Fibroblast of skin of abdomen (primary cell): Measurements from ENCODE around the gene ULK3.
A peak's percentile ranks its signal among the peaks of the same experiment; 100 is the strongest.

Experiments
- DNase-seq: peaks from one replicate; pipeline ENCODE4 v3.0.0-alpha.2; 2013

Gene ULK3

DNA sequence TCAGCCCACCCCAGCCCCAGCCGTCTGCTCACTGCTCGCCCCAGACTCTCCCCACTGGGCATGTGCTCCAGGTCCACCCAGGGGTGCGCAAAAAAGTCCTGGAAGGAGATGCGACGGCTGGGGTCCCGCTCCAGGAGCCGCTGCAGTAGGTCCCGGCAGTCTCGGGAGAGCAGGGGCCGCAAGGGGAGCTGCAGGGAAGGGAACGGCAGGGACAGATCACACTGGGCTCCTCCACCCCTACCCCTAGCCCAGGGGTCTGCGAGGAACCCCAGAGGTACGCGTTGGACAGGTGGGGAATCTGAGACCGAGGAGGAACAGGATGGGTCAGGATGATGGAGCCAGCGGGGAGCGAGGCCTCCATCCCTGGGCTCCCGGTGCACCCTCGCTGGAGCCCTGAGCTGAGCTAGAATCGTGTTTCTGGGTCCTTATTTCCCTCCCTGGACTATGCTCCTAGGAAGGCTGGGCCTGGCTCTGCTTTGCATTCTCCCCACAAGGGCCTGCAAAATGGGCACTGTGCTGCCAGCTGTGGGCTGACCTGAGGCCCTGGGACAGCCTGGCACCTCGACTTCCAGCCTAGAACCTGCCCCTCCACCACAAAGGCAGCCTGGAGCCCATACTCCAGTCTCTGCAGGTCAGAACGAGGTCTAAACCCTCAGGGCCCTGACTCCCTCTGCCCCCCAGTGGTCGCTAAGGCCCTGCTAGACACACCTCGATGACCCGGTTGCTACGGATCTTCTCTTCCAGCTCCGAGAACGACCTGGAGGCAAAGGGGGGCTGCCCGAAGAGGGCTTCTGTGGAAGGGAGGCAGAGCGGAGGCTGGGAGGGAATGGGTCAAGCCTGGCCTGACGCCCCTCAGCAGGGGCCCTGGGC, 3.2 kb downstream of the ULK3 start:
- no peak for DNase-seq

DNA sequence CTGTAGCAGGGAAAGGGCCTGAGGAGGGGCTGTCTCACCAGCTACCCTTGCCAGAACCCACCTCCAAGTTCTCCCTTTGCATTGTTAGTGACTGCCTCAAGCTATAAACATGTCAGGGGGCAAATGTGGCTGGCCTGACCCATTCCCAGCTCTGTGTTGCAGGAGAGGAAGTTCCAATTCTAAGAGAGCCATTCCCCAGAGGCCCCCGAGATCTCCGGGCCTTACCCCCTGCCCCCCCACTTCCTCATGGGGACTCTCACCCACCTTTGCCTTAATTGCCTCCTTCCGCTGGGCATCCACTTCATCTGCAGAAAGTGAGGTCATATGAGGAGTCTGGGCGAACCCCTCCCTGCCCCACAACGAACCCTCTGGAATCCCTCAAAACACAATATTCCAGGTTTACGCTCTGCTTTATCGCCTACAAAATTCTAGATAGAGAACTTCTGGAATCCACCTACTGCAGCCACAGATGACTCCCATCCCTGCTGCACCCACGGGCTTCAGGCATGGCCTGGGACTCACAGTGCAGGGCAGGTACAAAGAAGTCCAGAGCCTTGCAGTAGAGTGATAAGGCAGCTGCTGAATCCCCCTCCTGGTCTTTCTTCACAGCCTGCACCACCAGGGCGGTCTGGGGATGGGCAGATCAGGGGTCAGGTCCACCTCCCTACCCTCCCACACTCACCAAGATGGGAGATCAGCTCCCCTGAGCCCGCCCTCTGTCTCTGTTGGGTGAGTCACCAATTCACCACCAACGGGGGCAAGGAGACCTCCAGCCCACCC, 4.0 kb downstream of the ULK3 start:
- no peak for DNase-seq

DNA sequence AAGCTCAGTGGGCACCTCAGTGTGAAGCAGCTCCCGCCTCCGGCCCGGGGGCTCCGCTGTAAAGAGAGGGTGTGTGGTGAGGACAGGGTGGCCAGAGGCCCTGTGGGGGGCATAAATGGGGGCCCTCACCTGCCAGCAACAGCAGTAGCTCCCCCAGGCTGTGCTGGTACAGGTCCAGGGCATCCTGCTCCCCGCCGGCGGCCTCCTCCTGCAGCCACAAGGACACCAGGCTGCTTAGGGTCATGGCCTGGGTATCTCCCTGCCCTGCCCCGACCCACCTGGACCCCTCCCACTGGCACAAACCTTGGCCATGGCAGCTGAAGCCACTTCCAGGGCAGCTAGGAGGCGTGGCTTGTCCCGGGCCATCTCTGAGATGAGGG, 4.8 kb downstream of the ULK3 start:
- no peak for DNase-seq

DNA sequence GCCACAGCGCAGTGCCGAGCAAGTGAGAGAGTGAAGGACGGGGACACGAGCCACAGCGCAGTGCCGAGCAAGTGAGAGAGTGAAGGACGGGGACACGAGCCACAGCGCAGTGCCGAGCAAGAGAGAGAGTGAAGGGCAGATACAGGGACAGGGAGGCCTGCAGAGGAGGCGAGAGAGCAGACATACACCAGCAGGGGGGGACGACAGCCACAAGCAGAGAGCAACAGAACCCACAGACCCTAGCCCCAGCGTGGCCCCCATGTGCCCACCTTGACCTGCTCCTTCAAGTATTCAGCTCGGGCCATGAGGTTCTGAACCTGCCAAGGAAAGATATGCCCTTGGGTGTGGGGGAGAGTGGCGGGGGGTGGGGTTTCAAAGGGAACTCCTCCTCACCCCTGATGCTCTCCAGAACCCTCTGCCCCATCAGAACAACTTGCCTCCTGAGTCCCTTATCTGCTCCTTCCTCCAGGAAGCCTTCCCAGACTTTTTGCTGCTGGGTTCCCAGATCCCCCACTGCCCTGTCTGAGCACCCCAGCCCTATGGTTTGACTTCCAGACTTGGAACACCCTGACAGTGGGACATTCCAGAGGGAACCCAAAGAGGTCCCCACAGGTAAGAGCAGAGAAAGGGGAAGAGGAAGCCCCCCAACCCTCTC, 5.3 kb downstream of the ULK3 start:
- DNase-seq: no peak

DNA sequence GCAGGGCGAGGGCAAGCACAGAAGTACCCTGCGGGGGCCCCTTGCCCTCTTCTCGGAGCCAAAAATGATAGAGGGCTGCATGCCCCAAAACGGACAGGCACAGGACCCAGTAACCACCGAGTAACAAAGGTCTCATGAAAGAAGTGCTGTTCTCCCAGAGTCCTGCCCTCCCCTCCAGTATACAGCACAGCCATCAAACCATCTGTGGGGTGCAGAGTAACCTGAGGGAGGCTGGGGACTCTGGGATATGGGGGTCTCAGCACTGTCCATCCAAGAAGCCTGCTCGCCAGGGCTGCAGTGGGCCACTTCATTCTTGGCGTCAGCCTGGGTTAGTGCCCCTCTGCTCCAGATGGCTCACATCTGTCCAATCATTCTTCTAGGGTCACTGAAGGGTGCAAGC, 6.1 kb downstream of the ULK3 start:
- no peak for DNase-seq

DNA sequence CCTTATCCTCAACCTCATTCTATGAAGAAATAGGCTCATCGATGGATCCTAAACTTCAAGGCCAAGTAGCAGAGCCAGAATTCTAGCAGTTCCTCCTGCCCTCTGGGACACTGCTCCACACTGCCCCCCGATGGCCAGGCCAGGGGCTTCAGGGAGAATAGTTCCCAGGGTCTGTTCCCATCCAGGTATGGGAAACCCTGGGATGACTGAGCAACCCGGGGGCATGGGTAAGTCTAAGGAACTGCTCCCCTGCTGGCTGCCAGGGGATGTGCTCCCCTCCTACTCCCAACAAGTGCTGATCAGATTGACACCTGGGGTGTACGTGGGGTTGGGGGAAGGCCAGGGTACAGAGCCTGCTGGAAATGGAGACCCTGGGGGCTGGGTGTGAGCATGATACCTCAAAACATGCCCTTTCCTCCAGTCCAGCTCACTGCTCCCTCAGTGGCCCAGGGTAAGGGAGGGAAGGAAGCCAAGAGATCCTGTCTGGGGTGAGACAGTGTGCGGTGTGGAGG, 7.6 kb downstream of the ULK3 start:
- peak; percentile 30 for DNase-seq

DNA sequence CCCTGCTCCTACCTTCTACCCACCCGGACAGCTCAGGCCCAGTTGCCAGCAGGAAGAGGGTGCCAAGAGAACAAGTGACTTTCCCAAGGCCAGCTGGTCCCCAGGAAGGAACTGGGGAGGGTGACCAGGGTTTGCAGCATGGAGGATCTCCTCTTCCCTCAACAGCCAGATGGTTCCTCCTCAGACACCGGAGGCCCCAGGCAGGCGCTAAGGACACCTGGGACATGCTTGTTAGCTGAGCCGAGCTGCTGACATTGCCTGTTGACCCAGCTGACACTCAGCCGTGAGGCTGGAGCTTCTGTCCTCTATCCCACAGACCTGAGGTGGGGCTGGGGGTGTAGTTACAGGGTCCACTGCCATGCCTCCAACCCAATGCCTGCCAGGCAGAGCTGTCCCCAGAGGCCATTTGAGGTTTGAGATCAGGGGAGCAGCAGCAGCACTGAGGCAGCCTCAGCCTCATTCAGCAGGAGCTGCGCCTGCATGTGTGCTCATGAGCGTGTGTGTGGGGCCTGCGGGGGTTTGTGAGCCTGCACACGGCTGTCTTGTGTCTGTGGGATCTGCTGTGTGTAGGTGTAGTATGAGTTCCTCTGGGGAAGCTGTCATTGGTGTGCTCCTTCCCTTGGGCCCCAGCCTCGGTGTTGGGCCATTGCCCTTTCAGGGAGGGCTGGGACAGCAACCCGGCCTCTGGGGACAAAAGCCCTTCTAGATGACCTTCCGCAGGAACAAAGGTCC, 9.4 kb downstream of the ULK3 start:
- no peak for DNase-seq

DNA sequence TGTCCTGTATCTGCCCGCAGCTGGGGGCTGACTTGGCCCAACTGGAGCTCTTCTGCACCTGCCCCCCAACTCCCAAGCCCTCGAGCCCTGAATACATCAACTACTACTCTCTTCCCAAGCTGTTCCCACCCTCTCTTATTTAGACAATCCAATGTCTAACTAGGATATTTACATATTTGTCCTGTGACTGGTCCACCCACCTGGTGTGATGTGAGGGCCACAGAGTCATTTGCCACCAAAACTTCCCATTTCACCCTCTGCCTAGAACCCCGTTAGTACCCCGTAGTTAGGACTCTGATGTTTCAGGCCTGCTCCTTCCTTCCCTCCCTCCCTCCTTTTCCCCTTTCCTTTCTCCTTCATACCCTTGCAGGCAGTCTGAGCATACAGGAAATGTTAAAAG, 10.1 kb downstream of the ULK3 start:
- no peak for DNase-seq

DNA sequence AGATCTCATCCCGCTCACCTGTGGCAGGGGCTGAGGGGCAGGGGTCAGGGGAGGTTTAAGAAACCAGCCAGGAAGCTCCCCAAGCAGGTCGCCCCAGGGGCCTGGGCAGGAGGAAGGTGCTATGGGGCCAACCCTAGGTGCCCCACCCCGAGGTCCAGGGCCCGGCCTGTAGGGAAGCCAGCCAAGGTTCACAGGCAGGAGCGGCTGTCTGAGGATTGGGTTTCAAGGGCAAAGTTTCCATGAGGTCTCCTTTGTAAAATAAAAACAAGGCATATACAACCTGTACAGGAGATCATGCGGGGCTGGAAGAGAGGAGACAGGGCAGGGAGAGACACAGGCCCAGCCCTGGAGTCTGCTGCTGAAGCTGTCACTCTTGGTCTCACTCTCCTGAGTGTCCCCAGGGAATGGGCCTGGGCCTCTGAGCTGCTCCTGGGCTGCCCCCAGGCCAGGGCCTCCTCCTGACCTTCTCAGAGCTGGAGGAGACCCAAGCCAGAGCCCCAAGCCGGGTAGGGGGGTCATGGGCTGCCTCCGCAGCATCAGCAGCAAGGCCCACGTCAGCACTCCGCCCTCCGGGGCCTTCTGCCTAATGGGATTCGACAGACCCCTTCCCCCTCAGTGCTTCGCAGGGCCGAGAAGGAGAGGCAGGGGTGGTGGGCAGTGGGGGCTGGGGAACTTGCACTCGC, 11.0 kb downstream of the ULK3 start:
- DNase-seq: no peak

DNA sequence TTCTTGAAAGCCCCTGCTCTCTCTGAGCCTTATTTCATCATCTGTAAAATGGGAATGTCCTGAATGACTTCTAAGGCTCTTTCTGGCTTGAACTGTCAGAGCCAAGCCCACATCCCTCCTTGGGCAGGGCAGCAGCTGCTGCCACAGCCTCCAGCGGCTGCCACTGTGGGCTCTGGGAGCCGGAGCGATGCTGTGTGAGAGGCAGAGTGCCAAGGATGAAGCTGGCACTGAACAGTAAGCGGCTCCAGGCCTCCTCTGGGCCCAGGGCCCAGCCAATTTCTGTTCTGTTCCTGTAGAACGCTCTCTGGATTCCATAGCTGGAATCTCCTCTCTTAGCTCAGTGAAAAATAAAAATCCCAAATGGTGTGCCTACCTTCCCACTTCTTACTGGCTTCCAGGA, 12.1 kb downstream of the ULK3 start:
- no peak for DNase-seq

DNA sequence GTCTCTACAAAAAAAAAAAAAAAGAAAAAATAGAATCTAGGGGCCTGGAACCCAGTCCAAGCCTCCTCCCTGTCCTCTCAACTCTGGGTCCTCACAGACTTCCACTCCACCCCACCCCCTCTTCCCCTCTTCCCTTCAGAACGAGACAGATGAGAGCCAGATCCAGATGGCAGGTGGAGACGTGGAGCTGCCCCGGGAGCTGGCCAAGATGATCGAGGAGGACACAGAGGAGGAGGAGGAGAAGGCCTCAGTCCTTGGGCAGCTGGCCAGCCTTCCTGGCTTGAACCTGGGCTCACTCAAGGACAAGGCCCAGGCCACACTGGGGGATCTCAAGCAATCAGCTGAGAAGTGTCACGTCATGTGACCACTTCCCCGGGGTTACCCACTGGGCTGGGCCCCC, 13.0 kb downstream of the ULK3 start:
- no peak for DNase-seq

DNA sequence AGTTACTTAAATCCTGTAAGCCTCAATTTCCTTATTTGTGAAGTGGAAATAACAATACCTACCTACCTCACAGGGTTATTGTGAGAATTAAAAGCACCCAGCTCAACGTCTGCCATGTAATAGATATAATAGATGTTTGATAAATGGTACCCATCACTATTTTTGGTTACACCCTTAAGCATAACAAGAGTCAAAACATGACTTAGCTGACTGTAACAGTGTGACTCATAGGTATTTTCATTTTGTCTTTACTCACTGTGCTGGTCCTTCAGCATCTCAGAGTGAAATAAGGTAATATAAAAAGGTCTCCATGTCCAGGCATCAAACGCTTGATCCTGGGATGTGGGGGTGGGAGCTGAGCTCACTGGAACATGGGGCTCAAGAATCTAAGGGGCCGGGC, 13.5 kb downstream of the ULK3 start:
- DNase-seq: no peak

DNA sequence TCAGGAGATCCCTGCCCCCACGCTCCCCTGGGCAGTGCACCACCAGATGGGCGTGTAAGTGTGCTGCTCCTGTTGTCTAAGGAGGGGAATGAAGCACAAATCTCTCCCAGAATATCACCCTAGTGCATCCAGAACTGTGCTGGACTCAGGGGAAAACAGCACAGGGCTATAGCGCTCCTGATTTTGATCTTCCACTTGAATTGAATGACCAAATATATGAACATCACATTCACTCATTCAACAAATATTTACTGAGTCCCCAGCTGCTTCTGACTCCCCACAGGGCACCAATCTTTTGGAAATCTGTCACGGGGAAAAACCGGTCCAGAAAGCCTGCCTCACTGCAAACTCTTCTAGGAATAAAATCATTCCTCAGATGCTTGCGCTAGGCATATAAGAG, 14.1 kb downstream of the ULK3 start:
- no peak for DNase-seq

DNA sequence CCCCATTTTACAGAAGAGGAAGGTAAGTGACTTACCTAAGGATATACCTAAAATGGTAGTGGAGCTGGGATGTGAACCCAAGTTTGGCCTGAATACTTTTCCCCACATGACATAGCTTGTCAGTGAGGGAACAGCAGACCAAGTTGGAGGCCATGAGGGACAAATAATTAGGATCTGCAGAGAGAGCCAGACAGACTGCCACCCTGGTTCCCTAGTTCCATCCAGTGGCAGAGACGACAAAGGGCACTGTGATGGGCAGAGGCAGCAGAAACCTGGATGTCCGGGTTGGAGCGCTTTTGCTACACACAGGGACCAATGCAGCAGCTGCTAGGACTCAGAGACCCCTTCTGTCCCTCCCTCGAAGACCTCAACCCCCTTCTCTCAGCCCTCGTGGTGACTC, 15.3 kb downstream of the ULK3 start:
- no peak for DNase-seq

DNA sequence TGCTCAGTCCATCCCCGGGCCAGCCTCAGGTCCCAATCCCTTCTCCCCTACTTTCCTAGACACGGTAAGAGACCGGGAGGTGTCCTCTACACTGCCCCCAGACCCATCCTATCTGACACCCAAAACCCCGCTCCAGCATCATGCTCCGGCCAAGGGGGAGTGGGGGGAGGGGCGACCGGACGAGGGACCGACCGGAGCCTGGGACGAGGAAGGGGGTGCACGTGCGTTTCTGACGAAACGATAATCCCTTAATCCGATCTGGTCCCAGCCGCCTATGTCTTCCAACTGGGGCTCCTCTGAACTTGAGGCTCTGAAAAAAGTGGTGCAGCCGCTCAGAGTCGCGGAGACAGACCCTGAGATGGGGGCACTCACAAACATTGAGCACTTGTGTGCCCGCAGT, 16.0 kb downstream of the ULK3 start:
- no peak for DNase-seq

DNA sequence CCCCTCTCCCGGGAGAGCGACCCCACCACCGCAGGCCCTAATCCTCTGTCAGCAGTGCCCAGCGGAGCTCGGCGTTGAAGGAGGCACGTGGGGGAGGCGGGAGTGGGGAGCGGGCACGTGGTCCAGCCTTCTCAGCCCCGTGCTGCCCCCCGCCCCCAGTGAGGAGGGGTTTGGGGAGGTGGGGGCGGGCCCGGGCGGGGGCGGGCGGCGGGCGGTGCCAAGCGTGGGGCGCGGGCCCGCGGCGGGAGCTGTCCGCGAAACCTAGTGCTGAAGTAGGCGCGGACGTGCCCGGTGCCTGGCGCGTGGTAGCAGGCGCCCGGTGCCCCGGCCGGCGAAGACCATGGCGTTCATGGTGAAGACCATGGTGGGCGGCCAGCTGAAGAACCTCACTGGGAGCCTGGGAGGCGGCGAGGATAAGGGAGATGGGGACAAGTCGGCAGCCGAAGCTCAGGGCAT, 16.6 kb downstream of the ULK3 start, which contains the start of gene CPLX3:
CPLX3 (plus strand) TSS at position 264 of the 456 bp plus-strand sequence; CDS start at position 341, 77 bp downstream.
- no peak for DNase-seq

DNA sequence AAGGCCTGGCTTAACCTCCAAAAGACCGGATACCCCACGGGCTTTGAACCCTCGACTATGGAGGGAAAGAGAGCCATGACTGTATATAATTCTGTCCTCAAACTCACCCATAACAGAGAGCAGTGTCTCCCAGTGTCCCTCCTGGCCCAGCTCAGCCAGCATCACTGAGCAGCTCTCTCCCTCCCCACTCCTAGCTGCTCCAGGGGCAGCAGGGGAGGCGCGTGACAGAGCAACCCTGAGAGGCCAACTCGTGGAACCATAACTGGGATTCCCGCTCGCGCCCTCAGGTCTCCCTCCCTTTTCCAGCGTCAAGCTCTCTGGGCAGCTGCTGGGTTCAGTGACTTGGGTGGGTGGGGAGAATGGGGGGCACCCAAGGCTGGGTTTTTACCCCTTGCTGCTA, 17.1 kb downstream of the ULK3 start:
- no peak for DNase-seq

DNA sequence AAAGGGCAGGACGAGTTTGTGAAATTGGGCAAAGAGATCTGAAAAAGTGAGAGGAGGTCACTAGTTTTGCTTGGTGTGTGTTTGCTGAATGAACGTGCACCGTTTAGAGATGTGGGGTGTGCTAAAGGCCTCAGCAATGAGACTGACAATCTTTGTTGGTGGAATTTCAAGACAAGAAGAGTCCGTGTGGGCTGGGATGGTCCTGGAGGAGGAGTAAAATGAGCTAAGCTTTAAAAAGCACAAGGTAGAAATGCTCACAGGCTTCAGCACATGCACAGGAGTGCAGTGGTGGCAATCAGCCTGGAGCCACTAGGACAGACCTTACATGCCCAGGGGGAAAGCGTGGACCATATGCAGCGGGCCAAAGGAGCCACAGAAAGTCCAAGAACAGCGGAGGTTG, 18.0 kb downstream of the ULK3 start:
- no peak for DNase-seq

DNA sequence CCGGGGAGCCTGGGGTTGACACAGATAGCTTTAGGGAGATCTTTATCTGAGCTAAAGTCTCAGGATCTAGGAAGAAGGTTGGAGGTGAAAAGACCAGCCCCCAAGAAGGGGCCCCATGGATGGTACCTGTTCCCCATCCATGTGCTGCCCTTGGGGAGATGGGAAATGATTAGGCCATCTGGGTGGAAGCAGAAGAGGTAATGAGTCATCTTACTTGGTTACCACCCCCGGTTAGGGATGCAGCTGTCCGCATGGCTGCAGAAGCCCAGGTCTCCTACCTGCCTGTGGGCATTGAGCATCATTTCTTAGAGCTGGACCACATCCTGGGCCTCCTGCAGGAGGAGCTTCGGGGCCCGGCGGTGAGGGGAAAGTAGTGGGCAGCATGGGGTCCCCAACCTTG, 19.6 kb downstream of the ULK3 start:
- no peak for DNase-seq

DNA sequence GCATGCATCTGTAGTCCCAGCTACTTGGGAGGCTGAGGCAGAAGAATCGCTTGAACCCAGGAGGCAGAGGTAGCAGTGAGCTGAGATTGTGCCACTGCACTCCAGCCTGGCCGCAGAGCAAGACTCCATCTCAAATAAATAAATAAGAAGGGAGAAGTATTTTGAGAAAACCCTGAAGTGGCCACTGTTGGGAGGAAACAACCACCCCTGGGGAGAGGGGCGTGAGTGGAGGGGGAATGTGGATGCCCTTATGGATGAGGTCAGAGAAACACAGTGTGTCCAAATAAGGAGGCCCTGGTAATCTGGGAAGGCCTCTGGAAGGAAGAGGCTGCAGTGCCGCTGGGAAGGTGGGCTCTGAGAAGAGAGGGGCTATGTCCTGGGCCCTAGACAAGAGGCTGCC, 20.7 kb downstream of the ULK3 start:
- DNase-seq: no peak

DNA sequence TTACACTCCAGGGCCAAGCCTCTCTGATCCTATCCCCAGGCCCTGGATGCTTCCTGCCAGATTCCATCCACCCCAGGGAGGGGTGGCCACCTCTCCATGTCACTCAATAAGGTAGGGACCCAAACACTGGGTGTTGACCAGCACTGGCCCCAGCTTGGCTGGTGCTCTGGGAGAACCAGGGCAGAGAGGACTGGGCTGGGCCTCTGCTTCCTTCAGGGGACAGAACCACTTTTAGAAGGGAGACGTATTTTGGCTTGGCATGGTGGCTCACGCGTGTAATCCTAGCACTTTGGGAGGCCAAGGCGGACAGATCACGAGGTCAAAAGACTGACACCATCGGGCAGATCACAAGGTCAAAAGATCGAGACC, 21.2 kb downstream of the ULK3 start:
- DNase-seq: no peak
